ENCODE measurements around the gene MYO1A.

MYO1A gene

DNA sequence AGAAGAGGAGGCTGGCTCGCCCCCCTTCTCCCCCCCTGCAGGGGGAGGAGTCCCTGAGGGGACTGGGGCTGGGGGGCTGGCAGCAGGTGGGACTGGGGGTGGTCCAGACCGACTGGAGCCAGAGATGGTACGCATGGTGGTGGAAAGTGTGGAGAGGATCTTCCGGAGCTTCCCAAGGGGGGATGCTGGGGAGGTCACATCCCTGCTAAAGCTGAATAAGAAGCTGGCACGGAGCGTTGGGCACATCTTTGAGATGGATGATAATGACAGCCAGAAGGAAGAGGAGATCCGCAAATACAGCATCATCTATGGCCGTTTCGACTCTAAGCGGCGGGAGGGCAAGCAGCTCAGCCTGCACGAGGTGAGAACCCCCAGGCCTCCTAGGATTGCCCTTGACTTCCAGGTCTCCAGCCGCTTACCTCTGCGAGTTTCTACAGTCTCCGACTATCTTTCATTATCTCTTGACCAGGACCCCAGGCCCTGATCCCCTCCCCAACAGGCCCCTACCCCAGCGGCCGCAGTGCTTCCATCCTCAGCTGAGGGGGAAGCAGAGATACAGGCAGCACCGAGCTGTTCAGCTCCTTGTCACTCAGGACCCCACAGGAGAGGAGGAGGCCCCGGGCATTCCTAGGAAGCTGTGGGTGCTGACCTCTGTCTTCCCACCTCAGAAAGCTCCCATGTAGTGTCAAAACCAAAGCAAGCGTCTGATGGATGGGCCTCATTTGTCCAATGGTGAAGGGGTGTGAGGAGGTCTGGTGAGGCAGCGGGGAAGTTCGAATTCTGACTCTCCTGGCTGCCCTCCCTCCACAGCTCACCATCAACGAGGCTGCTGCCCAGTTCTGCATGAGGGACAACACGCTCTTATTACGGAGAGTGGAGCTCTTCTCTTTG, 42.0 kb upstream of the MYO1A start:
- CTCF ChIA-PET, result interaction anchor here (0.5 to 3.9 kb wide), 25 partner anchors 8 to 462 kb away, joined by 3 to 48 read pairs (median 4); partner anchors contain the start of genes BAZ2A, NEMP1 and STAT6
- TF ChIP-seq KLF9 (tag by site-specific recombination; IDR thresholded peaks at IDR 0.05; ENCODE audit: low read depth) (no peak), SP2 (tag by site-specific recombination; IDR thresholded peaks at IDR 0.05) (no peak), SCRT2 (tag by site-specific recombination; IDR thresholded peaks at IDR 0.05) (no peak), ZNF473 (tag by site-specific recombination; IDR thresholded peaks at IDR 0.05) (no peak)
- TF ChIP-seq, protein P1, sequence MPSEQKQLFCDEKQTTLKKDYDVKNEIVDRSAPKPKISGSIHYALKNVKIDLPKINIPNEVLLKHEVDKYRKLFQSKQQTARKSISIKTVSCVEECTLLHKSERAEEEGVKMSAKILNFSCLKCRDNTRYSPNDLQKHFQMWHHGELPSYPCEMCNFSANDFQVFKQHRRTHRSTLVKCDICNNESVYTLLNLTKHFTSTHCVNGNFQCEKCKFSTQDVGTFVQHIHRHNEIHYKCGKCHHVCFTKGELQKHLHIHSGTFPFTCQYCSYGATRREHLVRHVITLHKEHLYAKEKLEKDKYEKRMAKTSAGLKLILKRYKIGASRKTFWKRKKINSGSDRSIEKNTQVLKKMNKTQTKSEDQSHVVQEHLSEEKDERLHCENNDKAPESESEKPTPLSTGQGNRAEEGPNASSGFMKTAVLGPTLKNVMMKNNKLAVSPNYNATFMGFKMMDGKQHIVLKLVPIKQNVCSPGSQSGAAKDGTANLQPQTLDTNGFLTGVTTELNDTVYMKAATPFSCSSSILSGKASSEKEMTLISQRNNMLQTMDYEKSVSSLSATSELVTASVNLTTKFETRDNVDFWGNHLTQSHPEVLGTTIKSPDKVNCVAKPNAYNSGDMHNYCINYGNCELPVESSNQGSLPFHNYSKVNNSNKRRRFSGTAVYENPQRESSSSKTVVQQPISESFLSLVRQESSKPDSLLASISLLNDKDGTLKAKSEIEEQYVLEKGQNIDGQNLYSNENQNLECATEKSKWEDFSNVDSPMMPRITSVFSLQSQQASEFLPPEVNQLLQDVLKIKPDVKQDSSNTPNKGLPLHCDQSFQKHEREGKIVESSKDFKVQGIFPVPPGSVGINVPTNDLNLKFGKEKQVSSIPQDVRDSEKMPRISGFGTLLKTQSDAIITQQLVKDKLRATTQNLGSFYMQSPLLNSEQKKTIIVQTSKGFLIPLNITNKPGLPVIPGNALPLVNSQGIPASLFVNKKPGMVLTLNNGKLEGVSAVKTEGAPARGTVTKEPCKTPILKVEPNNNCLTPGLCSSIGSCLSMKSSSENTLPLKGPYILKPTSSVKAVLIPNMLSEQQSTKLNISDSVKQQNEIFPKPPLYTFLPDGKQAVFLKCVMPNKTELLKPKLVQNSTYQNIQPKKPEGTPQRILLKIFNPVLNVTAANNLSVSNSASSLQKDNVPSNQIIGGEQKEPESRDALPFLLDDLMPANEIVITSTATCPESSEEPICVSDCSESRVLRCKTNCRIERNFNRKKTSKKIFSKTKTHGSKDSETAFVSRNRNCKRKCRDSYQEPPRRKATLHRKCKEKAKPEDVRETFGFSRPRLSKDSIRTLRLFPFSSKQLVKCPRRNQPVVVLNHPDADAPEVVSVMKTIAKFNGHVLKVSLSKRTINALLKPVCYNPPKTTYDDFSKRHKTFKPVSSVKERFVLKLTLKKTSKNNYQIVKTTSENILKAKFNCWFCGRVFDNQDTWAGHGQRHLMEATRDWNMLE (tag by site-specific recombination; conservative IDR thresholded peaks at IDR 0.05; ENCODE audit: low read depth), result no peak
- Histone ChIP-seq H3K4me1 (ENCODE audit: control insufficient read depth, insufficient read depth, low read length) (peaks cover 4% of the 10 kb centered on the region; the same call in 1 of the 2 replicates), H3K4me3 (ENCODE audit: low read depth, low read length) (no peak overlapping the region), H3K9me3 (ENCODE audit: control insufficient read depth, insufficient read depth, low read depth, low read length) (no peaks in the 10 kb centered on the region), H3K36me3 (ENCODE audit: control insufficient read depth in 2 of 2, insufficient read depth in 1 of 2, low read length in 2 of 2) (peaks cover 0 to 58% of the 10 kb centered on the region in 2 experiments; a peak in 1 of 3 replicates), H3K27ac (ENCODE audit: extremely low read depth, low read depth, low read length) (no peak overlapping the region)
- POLR2A ChIA-PET, result interaction anchor here (0.6 to 1.8 kb wide), 4 partner anchors 11 to 87 kb away, joined by 4 to 10 read pairs (median 5); partner anchors contain the start of gene NEMP1

DNA sequence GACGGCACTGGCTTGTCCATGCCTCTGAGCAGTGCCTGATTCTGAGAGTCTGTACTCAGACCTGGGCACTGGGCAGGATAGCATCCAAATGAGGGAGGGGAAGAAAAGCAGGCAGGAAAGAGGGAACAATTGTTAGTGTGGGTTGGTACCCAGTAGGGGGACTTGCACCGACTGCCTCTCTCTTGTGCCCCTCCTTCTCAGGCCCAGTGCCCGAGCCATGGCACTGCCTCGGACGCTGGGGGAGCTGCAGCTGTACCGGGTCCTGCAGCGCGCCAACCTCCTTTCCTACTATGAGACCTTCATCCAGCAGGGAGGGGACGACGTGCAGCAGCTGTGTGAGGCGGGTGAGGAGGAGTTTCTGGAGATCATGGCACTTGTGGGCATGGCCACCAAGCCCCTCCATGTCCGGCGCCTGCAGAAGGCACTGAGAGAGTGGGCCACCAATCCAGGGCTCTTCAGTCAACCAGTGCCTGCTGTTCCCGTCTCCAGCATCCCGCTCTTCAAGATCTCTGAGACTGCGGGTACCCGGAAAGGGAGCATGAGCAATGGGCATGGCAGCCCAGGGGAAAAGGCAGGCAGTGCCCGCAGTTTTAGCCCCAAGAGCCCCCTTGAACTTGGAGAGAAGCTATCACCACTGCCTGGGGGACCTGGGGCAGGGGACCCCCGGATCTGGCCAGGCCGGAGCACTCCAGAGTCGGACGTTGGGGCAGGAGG, 41.2 kb upstream of the MYO1A start:
- ChIA-PET POLR2A (interaction anchor here (1.4 to 4.5 kb wide), 3 partner anchors 12 to 21 kb away, joined by 5 to 53 read pairs (median 10); partner anchors contain the start of gene NEMP1), CTCF (interaction anchor here (0.6 to 3.9 kb wide), 9 partner anchors 11 to 83 kb away, joined by 3 to 48 read pairs (median 5); partner anchors contain the start of gene STAT6)
- H3K27ac ChIP-seq (ENCODE audit: extremely low read depth, low read depth, low read length), result no peak overlapping the region
- H3K36me3 ChIP-seq (ENCODE audit: control insufficient read depth in 2 of 2, insufficient read depth in 1 of 2, low read length in 2 of 2), result peaks cover 0 to 51% of the 10 kb centered on the region in 2 experiments; a peak in 1 of 3 replicates
- H3K9me3 ChIP-seq (ENCODE audit: control insufficient read depth, insufficient read depth, low read depth, low read length), result no peaks in the 10 kb centered on the region
- TF ChIP-seq SP7 (tag by site-specific recombination; IDR thresholded peaks at IDR 0.05) (no peak), ZNF768 (tag by site-specific recombination; IDR thresholded peaks at IDR 0.05) (no peak), ZNF175 (tag by site-specific recombination; IDR thresholded peaks at IDR 0.05) (no peak), ZNF629 (tag by site-specific recombination; IDR thresholded peaks at IDR 0.05) (no peak), ZNF2 (tag by site-specific recombination; IDR thresholded peaks at IDR 0.05) (no peak), ZNF423 (tag by site-specific recombination; IDR thresholded peaks at IDR 0.05) (no peak)
- TF ChIP-seq, protein P2, sequence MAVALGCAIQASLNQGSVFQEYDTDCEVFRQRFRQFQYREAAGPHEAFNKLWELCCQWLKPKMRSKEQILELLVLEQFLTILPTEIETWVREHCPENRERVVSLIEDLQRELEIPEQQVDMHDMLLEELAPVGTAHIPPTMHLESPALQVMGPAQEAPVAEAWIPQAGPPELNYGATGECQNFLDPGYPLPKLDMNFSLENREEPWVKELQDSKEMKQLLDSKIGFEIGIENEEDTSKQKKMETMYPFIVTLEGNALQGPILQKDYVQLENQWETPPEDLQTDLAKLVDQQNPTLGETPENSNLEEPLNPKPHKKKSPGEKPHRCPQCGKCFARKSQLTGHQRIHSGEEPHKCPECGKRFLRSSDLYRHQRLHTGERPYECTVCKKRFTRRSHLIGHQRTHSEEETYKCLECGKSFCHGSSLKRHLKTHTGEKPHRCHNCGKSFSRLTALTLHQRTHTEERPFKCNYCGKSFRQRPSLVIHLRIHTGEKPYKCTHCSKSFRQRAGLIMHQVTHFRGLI (tag by site-specific recombination; IDR thresholded peaks at IDR 0.05), result no peak
- TF ChIP-seq, protein P3, sequence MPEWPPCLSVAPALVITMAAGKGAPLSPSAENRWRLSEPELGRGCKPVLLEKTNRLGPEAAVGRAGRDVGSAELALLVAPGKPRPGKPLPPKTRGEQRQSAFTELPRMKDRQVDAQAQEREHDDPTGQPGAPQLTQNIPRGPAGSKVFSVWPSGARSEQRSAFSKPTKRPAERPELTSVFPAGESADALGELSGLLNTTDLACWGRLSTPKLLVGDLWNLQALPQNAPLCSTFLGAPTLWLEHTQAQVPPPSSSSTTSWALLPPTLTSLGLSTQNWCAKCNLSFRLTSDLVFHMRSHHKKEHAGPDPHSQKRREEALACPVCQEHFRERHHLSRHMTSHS (tag by site-specific recombination; IDR thresholded peaks at IDR 0.05), result no peak
- peaks cover 12% of the 10 kb centered on the region for H3K4me1 ChIP-seq (ENCODE audit: control insufficient read depth, insufficient read depth, low read length)
- H3K4me3 ChIP-seq (ENCODE audit: low read depth, low read length), result no peak overlapping the region

Measured in HEK293 (cell line).